Activated CD8-positive, alpha-beta T cell treated with anti-CD3 and anti-CD28 coated beads for 36 hours (primary cell): ENCODE results near the gene ATP13A2. TPM values are rescaled to one million over a fixed set of nuclear protein-coding genes. Genes with fewer than 3 reads are reported as not detected.
A peak's percentile ranks its signal among the peaks of the same experiment; 100 is the strongest.

Source experiments
- ATAC-seq: fragments of 200-7000 bp; cut with Tn5 transposase; one replicate; pipeline ENCODE4 v1.10.0; 2021; ENCODE audit warnings: mild to moderate bottlenecking, moderate library complexity
- CTCF ChIA-PET: fragments of 350-600 bp; sonication (Branson Sonifier 250); formaldehyde crosslinking; loops from one replicate; lab custom pipeline; 2021; ENCODE audit warnings: antibody characterized with exemption; lab: Charles Lee
- POLR2A ChIA-PET: fragments of 350-600 bp; sonication (Branson Sonifier 250); formaldehyde crosslinking; loops from one replicate; lab custom pipeline; 2021; ENCODE audit warnings: antibody characterized with exemption; lab: Charles Lee
- DNase-seq: peaks from one replicate; pipeline ENCODE4 v3.0.0-alpha.2; 2020
- H3K27ac Mint-ChIP-seq: one replicate; pipeline ENCODE4 v1.8.0; 2021; ENCODE audit warnings: mild to moderate bottlenecking, mixed read lengths
- H3K27me3 Mint-ChIP-seq: one replicate; pipeline ENCODE4 v1.8.0; 2021; ENCODE audit warnings: mixed read lengths
- H3K36me3 Mint-ChIP-seq: one replicate; pipeline ENCODE4 v1.8.0; 2021; ENCODE audit warnings: low read depth, mixed read lengths
- H3K4me1 Mint-ChIP-seq: one replicate; pipeline ENCODE4 v1.8.0; 2021; ENCODE audit warnings: low read depth, mixed read lengths
- H3K4me3 Mint-ChIP-seq: one replicate; pipeline ENCODE4 v1.8.0; 2021; ENCODE audit warnings: mild to moderate bottlenecking, moderate library complexity, mixed read lengths
- H3K9me3 Mint-ChIP-seq: one replicate; pipeline ENCODE4 v1.8.0; 2021; ENCODE audit warnings: mixed read lengths
- CTCF ChIP-seq: fragments of 200-600 bp; IDR thresholded peaks from one replicate; pipeline ENCODE4 v1.8.0; 2022; ENCODE audit warnings: antibody characterized with exemption, mild to moderate bottlenecking
- intact Hi-C: fragments of 100-400 bp; cut with micrococcal nuclease; formaldehyde crosslinking; loops from one replicate; pipeline ENCODE4 v1.10.0; 2022
- total RNA-seq, 2 experiments: library from RNA; stranded (reverse); gene quantifications; one replicate each; pipeline ENCODE4 v1.2.3, GENCODE V29; 2021

Gene ATP13A2
- total RNA-seq, 2 experiments from 2014 or later = 21.4 to 24.1 TPM

GRCh38 chr1:16991571-16991970 is 20.2 kb downstream of the ATP13A2 start:
- ATAC-seq = no peak
- peaks cover 3% of the 10 kb centered on the region for H3K36me3 Mint-ChIP-seq
- no peaks in the 10 kb centered on the region for H3K4me1 Mint-ChIP-seq
- intact Hi-C loops = no loop called here
- ChIA-PET CTCF (no interaction called here), POLR2A (no interaction called here)
- no peaks in the 10 kb centered on the region for H3K27me3 Mint-ChIP-seq
- H3K27ac Mint-ChIP-seq = no peak overlapping the region
- no peak overlapping the region for H3K4me3 Mint-ChIP-seq
- DNase-seq = no peak
- no peaks in the 10 kb centered on the region for H3K9me3 Mint-ChIP-seq
- TF ChIP-seq CTCF = no peak

- ChIA-PET POLR2A (interaction anchor here (0.5 kb wide), 1 partner anchor 56 kb away, joined by 5 read pairs; no protein-coding TSS in a partner anchor), CTCF (no interaction called here)
- H3K4me3 Mint-ChIP-seq = no peak overlapping the region
- H3K27me3 Mint-ChIP-seq = no peaks in the 10 kb centered on the region
- no peak overlapping the region for H3K27ac Mint-ChIP-seq
- no peak for DNase-seq
- no peak for ATAC-seq
- intact Hi-C loops = no loop called here
- no peak for TF ChIP-seq CTCF
- H3K9me3 Mint-ChIP-seq = no peaks in the 10 kb centered on the region
- no peaks in the 10 kb centered on the region for H3K4me1 Mint-ChIP-seq
- H3K36me3 Mint-ChIP-seq = peaks cover 8% of the 10 kb centered on the region
Measured at GRCh38 chr1:16989676-16990391, 21.9 kb downstream of the ATP13A2 start.

GRCh38 chr1:16988210-16988609 is 23.5 kb downstream of the ATP13A2 start:
- Mint-ChIP-seq H3K9me3 (no peaks in the 10 kb centered on the region), H3K27ac (no peak overlapping the region), H3K36me3 (peaks cover 8% of the 10 kb centered on the region), H3K27me3 (peaks cover 3% of the 10 kb centered on the region), H3K4me3 (no peak overlapping the region), H3K4me1 (no peaks in the 10 kb centered on the region)
- TF ChIP-seq CTCF = no peak
- ATAC-seq (no peak), DNase-seq (no peak)
- ChIA-PET CTCF (no interaction called here), POLR2A (no interaction called here)
- intact Hi-C loops = no loop called here

GRCh38 chr1:16986962-16987361 is 24.8 kb downstream of the ATP13A2 start:
- peak; percentile 32 for TF ChIP-seq CTCF

GRCh38 chr1:16986560-16986959 is 25.2 kb downstream of the ATP13A2 start:
- Mint-ChIP-seq H3K36me3 (peaks cover 8% of the 10 kb centered on the region), H3K27ac (no peak overlapping the region), H3K4me3 (no peak overlapping the region), H3K4me1 (no peaks in the 10 kb centered on the region), H3K27me3 (peaks cover 8% of the 10 kb centered on the region), H3K9me3 (no peaks in the 10 kb centered on the region)
- DNase-seq = no peak
- no peak for ATAC-seq
- ChIA-PET CTCF (interaction anchor here (1.2 to 1.3 kb wide), 2 partner anchors 25 to 26 kb away, joined by 3 read pairs; no protein-coding TSS in a partner anchor), POLR2A (no interaction called here)
- intact Hi-C loops = no loop called here
- TF ChIP-seq CTCF = no peak

More at GRCh38 chr1:16986962-16987361, 24.8 kb downstream of the ATP13A2 start:
- Mint-ChIP-seq H3K9me3 (no peaks in the 10 kb centered on the region), H3K36me3 (peaks cover 8% of the 10 kb centered on the region), H3K4me3 (no peak overlapping the region), H3K27me3 (peaks cover 7% of the 10 kb centered on the region), H3K4me1 (no peaks in the 10 kb centered on the region), H3K27ac (no peak overlapping the region)
- CTCF ChIA-PET = interaction anchor here (1.2 kb wide), 1 partner anchor 27 kb away, joined by 3 read pairs; no protein-coding TSS in a partner anchor
- POLR2A ChIA-PET = no interaction called here
- ATAC-seq (no peak), DNase-seq (no peak)
- intact Hi-C loops = no loop called here
